Upper lobe of left lung (tissue), 4 donors: ENCODE measurements around the gene IMMP2L.

ENCODE experiments used
- CTCF ChIP-seq, 6 experiments: fragments of 450-650 bp in 4 of 6; fragments of 200-600 bp in 2 of 6; sonication (generic) in 2 of 6; IDR thresholded peaks; one replicate each; pipeline ENCODE4 v1.5.1; 2016 to 2019; ENCODE audit warnings: antibody characterized with exemption in 6 of 6
- EP300 ChIP-seq, 4 donors: sonication (generic); formaldehyde crosslinking; IDR thresholded peaks; one replicate each; pipeline ENCODE4 v1.5.1; 2017; ENCODE audit warnings: antibody characterized with exemption in 4 of 4, control low read depth in 2 of 4
- POLR2A ChIP-seq, 4 donors: fragments of 450-650 bp; IDR thresholded peaks; one replicate each; pipeline ENCODE4 v1.5.1; 2016 to 2017; ENCODE audit warnings: antibody characterized with exemption in 4 of 4, mild to moderate bottlenecking in 2 of 4
- POLR2AphosphoS5 ChIP-seq, 2 donors: sonication (generic); formaldehyde crosslinking; IDR thresholded peaks; one replicate each; pipeline ENCODE4 v1.5.1; 2017; ENCODE audit warnings: antibody characterized with exemption in 2 of 2

GRCh38 chr7:110637252-110637651 lies 925.0 kb downstream of the IMMP2L start:
- no peak for TF ChIP-seq POLR2AphosphoS5 (IDR thresholded peaks at IDR 0.05)
- no peak for TF ChIP-seq CTCF (IDR thresholded peaks at IDR 0.05)
- no peak for TF ChIP-seq POLR2A (IDR thresholded peaks at IDR 0.05)
- no peak for TF ChIP-seq EP300 (IDR thresholded peaks at IDR 0.05)
